Left lung (tissue), 10 donors: ENCODE measurements around the gene CROCC2. TPM values are rescaled to one million over a fixed set of nuclear protein-coding genes. Genes with fewer than 3 reads are reported as not detected.

Experiments
- ATAC-seq: fragments of 200-7000 bp; cut with Tn5 transposase; one replicate; pipeline ENCODE4 v1.9.1; 2020; ENCODE audit warnings: moderate library complexity
- DNase-seq, 4 donors: peaks; one replicate each; pipeline ENCODE4 v3.0.0-alpha.2; 2013 to 2020
- H3K27ac ChIP-seq, 2 donors: fragments of 200-600 bp; sonication (generic) in 1 of 2; one replicate each; pipeline versions ENCODE4 v1.5.0 to v1.8.0; 2020 to 2021
- H3K27me3 ChIP-seq, 2 donors: fragments of 200-600 bp; sonication (generic) in 1 of 2; one replicate each; pipeline versions ENCODE4 v1.5.0 to v1.8.0; 2020 to 2021
- H3K36me3 ChIP-seq, 2 donors: fragments of 200-600 bp; sonication (generic) in 1 of 2; one replicate each; pipeline versions ENCODE4 v1.5.0 to v1.8.0; 2020 to 2021
- H3K4me1 ChIP-seq, 2 donors: fragments of 200-600 bp; one replicate each; pipeline ENCODE4 v1.8.0; 2021
- H3K4me3 ChIP-seq, 2 donors: fragments of 200-600 bp; sonication (generic) in 1 of 2; one replicate each; pipeline versions ENCODE4 v1.5.0 to v1.8.0; 2020 to 2021; ENCODE audit warnings: mild to moderate bottlenecking in 1 of 2
- H3K9me3 ChIP-seq, 2 donors: fragments of 200-600 bp; sonication (generic) in 1 of 2; one replicate each; pipeline versions ENCODE4 v1.5.0 to v1.8.0; 2020 to 2021
- CTCF ChIP-seq, 2 donors: fragments of 200-600 bp; sonication (generic) in 1 of 2; IDR thresholded peaks; one replicate each; pipeline versions ENCODE4 v1.5.0 to v1.8.0; 2021; ENCODE audit warnings: antibody characterized with exemption in 2 of 2
- intact Hi-C, 2 donors: fragments of 100-400 bp; cut with DNase I; formaldehyde crosslinking; loops; one replicate each; pipeline versions ENCODE4 v1.11.2 to v1.14.2; 2022
- polyA plus RNA-seq, 6 donors: library from polyadenylated mRNA; unstranded; fragments of 120-200 nt; gene quantifications; one replicate each; pipeline ENCODE4 v1.2.1, GENCODE V29; 2013; ENCODE audit not compliant: insufficient read length in 6 of 6
- total RNA-seq, 2 donors: library from RNA; stranded (reverse); fragmentation: NEBNext Ultra II Directional; extraction: Animal tissue kit (Norgen Biotek cat#: 25700); gene quantifications; one replicate each; pipeline ENCODE4 v1.2.1, GENCODE V29; 2021
- donor health status: DM: no; HTN: yes; CAD: no.
- donor health status: DM: no; HTN: no; CAD: no.

Gene CROCC2
- total and polyA plus RNA-seq, 8 donors: 0.32 to 4.4 (median 2.3) TPM

GRCh38 chr2:241008711-241009121, 102.6 kb downstream of the CROCC2 start:
- Histone ChIP-seq H3K9me3 (peaks cover 0 to 19% of the 10 kb centered on the region in 2 donors), H3K4me1 (peaks cover 14 to 19% of the 10 kb centered on the region in 2 donors), H3K4me3 (no peak overlapping the region), H3K36me3 (peaks cover 0 to under 1% of the 10 kb centered on the region in 2 donors), H3K27me3 (no peaks in the 10 kb centered on the region), H3K27ac (no peak overlapping the region)
- ATAC-seq: no peak
- intact Hi-C loops: no loop called here
- DNase-seq: no peak
- no peak for TF ChIP-seq CTCF (IDR thresholded peaks at IDR 0.05)

GRCh38 chr2:241009191-241009590, 103.1 kb downstream of the CROCC2 start:
- intact Hi-C loops: no loop called here
- Histone ChIP-seq H3K4me1 (peaks cover 14 to 19% of the 10 kb centered on the region in 2 donors), H3K4me3 (no peak overlapping the region), H3K27ac (peak overlapping the region; percentile 62 to 65), H3K36me3 (no peaks in the 10 kb centered on the region), H3K9me3 (peaks cover 0 to 14% of the 10 kb centered on the region in 2 donors), H3K27me3 (no peaks in the 10 kb centered on the region)
- no peak for DNase-seq
- TF ChIP-seq CTCF (IDR thresholded peaks at IDR 0.05): no peak
- ATAC-seq: peak; percentile 11

GRCh38 chr2:241009601-241010530, 103.7 kb downstream of the CROCC2 start:
- ATAC-seq (peak; percentile 82), DNase-seq (peak in 3 of 4 donors; percentile 83 to 94 (median 86))
- Histone ChIP-seq H3K4me3 (peak overlapping the region; percentile 8 to 17), H3K36me3 (no peaks in the 10 kb centered on the region), H3K27me3 (no peaks in the 10 kb centered on the region), H3K4me1 (peaks cover 14 to 19% of the 10 kb centered on the region in 2 donors), H3K9me3 (peaks cover 0 to 7% of the 10 kb centered on the region in 2 donors), H3K27ac (peak overlapping the region; percentile 62 to 65)
- peak in 1 of 2 donors; percentile 24 for TF ChIP-seq CTCF (IDR thresholded peaks at IDR 0.05)
- intact Hi-C loops: no loop called here

GRCh38 chr2:241010531-241011295, 104.6 kb downstream of the CROCC2 start:
- Histone ChIP-seq H3K4me3 (peak overlapping the region in 1 of 2 donors; percentile 17), H3K27ac (peak overlapping the region; percentile 62 to 65), H3K36me3 (no peaks in the 10 kb centered on the region), H3K9me3 (peaks cover 0 to 3% of the 10 kb centered on the region in 2 donors), H3K4me1 (peaks cover 14 to 19% of the 10 kb centered on the region in 2 donors), H3K27me3 (no peaks in the 10 kb centered on the region)
- TF ChIP-seq CTCF (IDR thresholded peaks at IDR 0.05): no peak
- ATAC-seq: peak; percentile 55
- DNase-seq: peak in 2 of 4 donors; percentile 34 to 62
- intact Hi-C loops: no loop called here

- no peak for ATAC-seq
- intact Hi-C loops: no loop called here
- peak in 1 of 4 donors; percentile 27 for DNase-seq
- Histone ChIP-seq H3K9me3 (no peaks in the 10 kb centered on the region), H3K27me3 (no peaks in the 10 kb centered on the region), H3K4me3 (no peak overlapping the region), H3K36me3 (no peaks in the 10 kb centered on the region), H3K27ac (no peak overlapping the region), H3K4me1 (peaks cover 14 to 19% of the 10 kb centered on the region in 2 donors)
- no peak for TF ChIP-seq CTCF (IDR thresholded peaks at IDR 0.05)
These were observed 105.1 kb downstream of the CROCC2 start for GRCh38 chr2:241011296-241011600.
